Epithelial cell of proximal tubule (primary cell): ENCODE results near the gene NPPB. TPM values are rescaled to one million over a fixed set of nuclear protein-coding genes. Genes with fewer than 3 reads are reported as not detected.
"Not testable (repeated sequence)": the region's sequence is repeated elsewhere in the genome, so short reads cannot be mapped to it uniquely, and the experiment has no call there.

Experiments
- DNase-seq: peaks from one replicate; pipeline ENCODE4 v3.0.0-alpha.2; 2011; ENCODE audit warnings: low read depth
- H3K4me3 ChIP-seq: 2 replicates; pipeline ENCODE4 v1.5.1; 2011; ENCODE audit warnings: low read depth, mild to moderate bottlenecking, low read length
- total RNA-seq: library from RNA; depleted of rRNA; stranded (reverse); fragments of >200 nt; gene quantifications from 2 replicates; pipeline ENCODE4 v1.2.3, GENCODE V29; 2015
- TF ChIP-seq, protein P1 (sequence below): conservative IDR thresholded peaks from 2 replicates; pipeline ENCODE4 v1.5.1; 2012; ENCODE audit warnings: low read depth, mild to moderate bottlenecking, low read length

Gene NPPB
- total RNA-seq: 1.2 and 3.5 TPM in 2 replicates

DNA sequence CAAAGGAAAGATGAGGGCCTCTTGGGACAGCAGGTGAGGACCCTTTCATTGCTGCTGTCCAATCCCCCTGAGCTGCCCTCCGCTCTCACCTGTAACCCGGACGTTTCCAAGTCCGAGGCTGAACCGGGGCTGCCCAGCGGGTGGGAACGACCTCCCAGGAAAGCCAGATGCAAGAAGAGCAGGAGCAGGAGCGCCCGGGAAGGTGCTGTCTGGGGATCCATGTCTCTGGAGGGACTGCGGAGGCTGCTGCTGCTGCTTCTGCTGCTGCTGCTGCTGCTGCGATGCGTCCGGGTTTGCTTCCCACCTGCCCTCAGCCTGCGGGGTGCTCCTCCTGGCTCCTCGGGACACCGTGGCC is at the start of gene NPPB:
Gene NPPB (minus strand): TSS at position 333 of the 355 bp plus-strand sequence. CDS start 112 bp downstream, at position 221.
- no peak for DNase-seq
- H3K4me3 ChIP-seq: no peak within 1 kb of the TSS
- TF ChIP-seq, protein P1, sequence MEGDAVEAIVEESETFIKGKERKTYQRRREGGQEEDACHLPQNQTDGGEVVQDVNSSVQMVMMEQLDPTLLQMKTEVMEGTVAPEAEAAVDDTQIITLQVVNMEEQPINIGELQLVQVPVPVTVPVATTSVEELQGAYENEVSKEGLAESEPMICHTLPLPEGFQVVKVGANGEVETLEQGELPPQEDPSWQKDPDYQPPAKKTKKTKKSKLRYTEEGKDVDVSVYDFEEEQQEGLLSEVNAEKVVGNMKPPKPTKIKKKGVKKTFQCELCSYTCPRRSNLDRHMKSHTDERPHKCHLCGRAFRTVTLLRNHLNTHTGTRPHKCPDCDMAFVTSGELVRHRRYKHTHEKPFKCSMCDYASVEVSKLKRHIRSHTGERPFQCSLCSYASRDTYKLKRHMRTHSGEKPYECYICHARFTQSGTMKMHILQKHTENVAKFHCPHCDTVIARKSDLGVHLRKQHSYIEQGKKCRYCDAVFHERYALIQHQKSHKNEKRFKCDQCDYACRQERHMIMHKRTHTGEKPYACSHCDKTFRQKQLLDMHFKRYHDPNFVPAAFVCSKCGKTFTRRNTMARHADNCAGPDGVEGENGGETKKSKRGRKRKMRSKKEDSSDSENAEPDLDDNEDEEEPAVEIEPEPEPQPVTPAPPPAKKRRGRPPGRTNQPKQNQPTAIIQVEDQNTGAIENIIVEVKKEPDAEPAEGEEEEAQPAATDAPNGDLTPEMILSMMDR: no peak

DNA sequence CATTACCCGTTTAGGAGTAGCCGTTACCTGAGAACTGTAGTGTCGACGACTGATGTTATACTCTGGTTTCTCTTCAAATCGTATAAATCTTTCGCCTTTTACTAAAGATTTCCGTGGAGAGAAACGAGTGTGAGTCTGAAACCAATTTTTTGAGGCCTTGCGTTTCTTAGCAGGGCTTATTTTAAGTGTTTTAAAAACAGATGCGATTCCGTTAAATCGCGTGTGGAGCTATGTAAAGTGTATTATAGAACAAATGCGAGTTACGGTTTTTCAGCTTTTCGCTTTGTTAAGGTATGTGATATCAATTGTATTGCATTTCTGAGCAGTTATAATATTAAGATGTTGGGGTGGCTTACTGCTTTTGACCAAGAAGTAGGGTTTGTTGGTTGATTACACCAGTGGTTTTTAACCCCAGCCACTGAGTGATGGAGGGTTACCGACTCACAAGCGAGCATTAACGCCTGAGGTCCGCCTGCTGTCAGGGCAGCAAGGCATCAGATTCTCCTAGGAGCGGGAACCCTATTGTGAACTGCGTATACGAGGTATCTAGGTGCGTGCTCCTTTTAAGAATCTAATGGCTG is 49.4 kb upstream of the NPPB start:
- TF ChIP-seq, protein P1: no peak
- H3K4me3 ChIP-seq: peak overlapping the region; percentile 67
- peak; percentile 99 for DNase-seq

- H3K4me3 ChIP-seq: no peak overlapping the region
- TF ChIP-seq, protein P1: peak; percentile 71
- peak; percentile 76 for DNase-seq
Measured at GRCh38 chr1:11907275-11908094, 48.7 kb upstream of the NPPB start.

DNA sequence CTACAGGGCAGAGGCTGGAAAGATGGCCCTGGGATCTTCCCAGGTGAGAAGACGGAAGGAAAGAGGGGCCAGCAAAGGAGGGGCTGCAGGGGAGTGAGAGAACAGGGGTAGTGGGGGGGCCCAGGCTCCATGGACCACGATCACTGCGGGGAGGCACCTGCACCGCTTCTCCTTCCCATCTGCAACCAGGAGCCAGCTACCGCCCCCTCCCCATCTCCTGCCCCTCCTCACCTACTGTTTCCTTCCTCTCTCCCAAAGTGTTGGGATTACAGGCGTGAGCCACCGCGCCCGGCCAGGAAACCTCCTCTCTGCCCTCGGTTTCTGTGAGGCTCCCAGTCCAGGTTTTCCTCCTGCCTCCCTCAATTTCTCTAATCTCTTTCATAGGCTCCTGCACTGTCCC is 48.1 kb upstream of the NPPB start:
- TF ChIP-seq, protein P1: no peak
- no peak overlapping the region for H3K4me3 ChIP-seq
- DNase-seq: no peak

DNA sequence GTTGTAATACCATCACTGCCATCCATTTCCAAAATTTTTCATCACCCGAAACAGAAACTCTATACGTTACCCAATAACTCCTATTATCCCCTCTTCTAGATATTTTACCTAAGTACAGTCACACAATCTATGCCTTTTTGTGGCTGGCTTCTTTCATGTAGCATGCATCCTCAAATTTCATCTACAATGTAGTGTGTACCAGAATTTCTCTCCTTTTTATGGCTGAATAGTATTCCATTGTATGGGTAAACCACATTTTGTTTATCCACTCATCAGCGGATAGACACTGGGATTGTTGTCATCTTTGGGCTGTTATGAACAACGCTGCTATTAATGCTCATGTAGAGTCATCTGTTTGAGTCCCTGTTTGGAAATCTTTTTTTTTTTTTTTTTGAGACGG is 46.2 kb upstream of the NPPB start:
- TF ChIP-seq, protein P1: no peak
- H3K4me3 ChIP-seq: no peak overlapping the region
- DNase-seq: no peak

DNA sequence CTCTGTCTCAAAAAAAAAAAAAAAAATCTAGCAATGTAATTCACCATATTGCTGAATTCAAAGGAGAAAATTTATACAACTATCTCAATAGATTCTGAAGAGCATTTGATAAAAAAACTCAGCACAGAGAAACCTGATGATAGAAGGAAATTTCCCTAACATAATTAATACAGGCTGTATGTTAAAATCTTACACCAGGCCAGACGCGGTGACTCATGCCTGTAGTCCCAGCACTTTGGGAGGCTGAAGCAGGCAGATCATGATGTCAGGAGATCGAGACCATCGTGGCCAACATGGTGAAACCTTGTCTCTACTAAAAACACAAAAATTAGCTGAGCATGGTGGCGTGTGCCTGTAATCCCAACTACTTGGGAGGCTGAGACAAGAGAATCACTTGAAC is 45.4 kb upstream of the NPPB start:
- DNase-seq, H3K4me3 ChIP-seq: not testable (repeated sequence)

GRCh38 chr1:11903210-11903609 is 44.5 kb upstream of the NPPB start:
- TF ChIP-seq, protein P1: no peak
- DNase-seq: no peak
- H3K4me3 ChIP-seq: no peak overlapping the region

- not testable (repeated sequence) for H3K4me3 ChIP-seq, DNase-seq
Measured at GRCh38 chr1:11901446-11901845, 42.7 kb upstream of the NPPB start.
